ENCODE data around the gene ACTN4. TPM values are rescaled to one million over a fixed set of nuclear protein-coding genes. Genes with fewer than 3 reads are reported as not detected.

The ACTN4 gene
- total and polyA plus RNA-seq, 2 donors (not counting 1 experiment from before 2014, with no cell fraction given) = 108 to 164 TPM

DNA sequence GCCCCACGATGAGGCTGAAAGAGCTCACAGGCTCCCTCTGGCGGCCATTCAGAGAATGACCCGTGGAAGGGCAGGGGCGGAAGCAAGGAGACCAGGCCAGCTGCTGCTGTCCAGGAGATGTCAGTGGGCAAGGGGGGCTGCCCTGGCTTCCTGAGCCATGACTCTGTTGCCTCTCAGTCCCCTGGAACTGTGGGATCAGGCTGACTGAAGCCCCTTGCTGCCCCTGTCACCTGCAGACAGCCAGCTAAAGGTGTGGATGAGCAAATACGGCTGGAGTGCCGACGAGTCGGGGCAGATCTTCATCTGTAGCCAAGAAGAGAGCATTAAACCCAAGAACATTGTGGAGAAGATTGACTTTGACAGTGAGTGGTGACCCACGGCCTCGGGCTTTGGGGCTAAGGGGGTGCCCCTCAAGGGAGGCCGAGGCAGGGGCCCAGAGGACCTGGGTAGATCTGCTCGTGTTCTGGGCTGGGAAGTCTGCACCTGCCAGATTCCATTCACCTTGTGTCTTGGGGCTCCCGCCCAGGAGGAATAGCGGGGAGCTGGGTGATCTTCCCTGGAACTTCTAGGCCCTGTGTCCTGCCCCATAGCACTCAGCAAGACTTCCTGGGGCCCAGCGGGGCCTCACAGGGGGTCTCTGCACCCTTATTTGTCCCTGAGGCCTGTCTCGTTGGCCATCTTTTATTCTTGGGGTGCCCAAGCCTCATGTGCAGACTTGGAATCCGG, 12.5 kb upstream of the ACTN4 start:
- peak overlapping the region; percentile 39 for H3K4me2 ChIP-seq (replicated peaks; ENCODE audit: low read depth, low read length, poor library complexity, severe bottlenecking)
- H3K27ac Mint-ChIP-seq = peak overlapping the region; percentile 83
- H3K27me3 ChIP-seq (replicated peaks in 1 of 4; ENCODE audit: control extremely low read depth in 1 of 4, control insufficient read depth in 3 of 4, insufficient read depth in 4 of 4, low read length in 3 of 4) = no peaks in the 10 kb centered on the region
- peaks cover 18 to 23% of the 10 kb centered on the region in 2 donors for H3K4me1 ChIP-seq (ENCODE audit: control insufficient read depth in 2 of 2, insufficient read depth in 2 of 2, low read length in 2 of 2)
- peaks cover 21% of the 10 kb centered on the region for H3K4me1 Mint-ChIP-seq
- no peaks in the 10 kb centered on the region for H3K9me3 Mint-ChIP-seq (ENCODE audit: insufficient read depth)
- H3K4me3 Mint-ChIP-seq = no peak overlapping the region
- no peak overlapping the region for H3K9ac ChIP-seq (ENCODE audit: low read length)
- POLR2A ChIA-PET = interaction anchor here (0.7 to 2.0 kb wide), 4 partner anchors 16 to 231 kb away, joined by 3 to 6 read pairs (median 4); partner anchors contain the start of gene EIF3K
- H3K9me3 ChIP-seq (ENCODE audit: control extremely low read depth in 1 of 3, control insufficient read depth in 2 of 3, insufficient read depth in 1 of 3, low read length in 2 of 3) = no peaks in the 10 kb centered on the region
- peaks cover 2 to 40% of the 10 kb centered on the region in 2 experiments for H3K36me3 ChIP-seq (replicated peaks in 1 of 2; ENCODE audit: control extremely low read depth in 1 of 2, control insufficient read depth in 1 of 2, extremely low read depth in 1 of 2, insufficient read depth in 2 of 2, low read length in 1 of 2)
- H3K4me3 ChIP-seq (ENCODE audit: control extremely low read depth in 1 of 5, extremely low read depth in 1 of 5, insufficient read depth in 1 of 5, low read depth in 2 of 5, low read length in 4 of 5) = no peak overlapping the region
- no peak for TF ChIP-seq EZH2 (IDR thresholded peaks at IDR 0.05; ENCODE audit: borderline replicate concordance, insufficient read depth, low read depth, low read length, poor library complexity, severe bottlenecking)
- TF ChIP-seq, protein P1, sequence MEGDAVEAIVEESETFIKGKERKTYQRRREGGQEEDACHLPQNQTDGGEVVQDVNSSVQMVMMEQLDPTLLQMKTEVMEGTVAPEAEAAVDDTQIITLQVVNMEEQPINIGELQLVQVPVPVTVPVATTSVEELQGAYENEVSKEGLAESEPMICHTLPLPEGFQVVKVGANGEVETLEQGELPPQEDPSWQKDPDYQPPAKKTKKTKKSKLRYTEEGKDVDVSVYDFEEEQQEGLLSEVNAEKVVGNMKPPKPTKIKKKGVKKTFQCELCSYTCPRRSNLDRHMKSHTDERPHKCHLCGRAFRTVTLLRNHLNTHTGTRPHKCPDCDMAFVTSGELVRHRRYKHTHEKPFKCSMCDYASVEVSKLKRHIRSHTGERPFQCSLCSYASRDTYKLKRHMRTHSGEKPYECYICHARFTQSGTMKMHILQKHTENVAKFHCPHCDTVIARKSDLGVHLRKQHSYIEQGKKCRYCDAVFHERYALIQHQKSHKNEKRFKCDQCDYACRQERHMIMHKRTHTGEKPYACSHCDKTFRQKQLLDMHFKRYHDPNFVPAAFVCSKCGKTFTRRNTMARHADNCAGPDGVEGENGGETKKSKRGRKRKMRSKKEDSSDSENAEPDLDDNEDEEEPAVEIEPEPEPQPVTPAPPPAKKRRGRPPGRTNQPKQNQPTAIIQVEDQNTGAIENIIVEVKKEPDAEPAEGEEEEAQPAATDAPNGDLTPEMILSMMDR (IDR thresholded peaks at IDR 0.05) = peak; percentile 97
- peaks cover 5% of the 10 kb centered on the region for H3K79me2 ChIP-seq (ENCODE audit: control insufficient read depth, insufficient read depth, low read length)
- H2AFZ ChIP-seq (ENCODE audit: insufficient read depth, low read depth, low read length, poor library complexity, severe bottlenecking) = no peak overlapping the region
- intact Hi-C loops (cut with micrococcal nuclease) = loop anchor here (1.0 to 10.0 kb wide), 3 partner anchors 50 to 120 kb away; no protein-coding TSS in a partner anchor
- H4K20me1 ChIP-seq (ENCODE audit: control insufficient read depth, insufficient read depth, low read length, poor library complexity, severe bottlenecking) = peaks cover 12% of the 10 kb centered on the region
- ATAC-seq (ENCODE audit: low read depth) (peak; percentile 50), DNase-seq (peak; percentile 80)
- 71% methylated on average over 15 of the region's 17 CpGs for WGBS (ENCODE audit: insufficient coverage)
- H3K27ac ChIP-seq (ENCODE audit: low read length in 2 of 2) = peak overlapping the region in 1 of 2 donors; percentile 30
- H3K27me3 Mint-ChIP-seq = no peaks in the 10 kb centered on the region
- CTCF ChIA-PET = interaction anchor here (0.6 to 5.7 kb wide), 44 partner anchors 8 to 907 kb away, joined by 3 to 102 read pairs (median 4); partner anchors contain the start of genes ACTN4, ECH1, EIF3K and FAM98C

All from B cell (primary cell).